ENCODE data around the gene RTN4RL1.
"Not testable (repeated sequence)": the region's sequence is repeated elsewhere in the genome, so short reads cannot be mapped to it uniquely, and the experiment has no call there.

Gene RTN4RL1

GRCh38 chr17:1907216-1907631 is 117.9 kb downstream of the RTN4RL1 start:
- Histone ChIP-seq H3K4me1 (ENCODE audit: insufficient read depth, low read length) (peaks cover 10% of the 10 kb centered on the region; the same call in 1 of the 2 replicates), H3K36me3 (ENCODE audit: insufficient read depth, low read length) (no peaks in the 10 kb centered on the region), H3K9ac (ENCODE audit: low read depth, low read length) (no peak overlapping the region), H3K9me3 (ENCODE audit: insufficient read depth, low read depth, low read length) (no peaks in the 10 kb centered on the region), H3K27ac (ENCODE audit: low read depth, low read length) (no peak overlapping the region), H3K4me3 (ENCODE audit: low read length) (no peak overlapping the region), H3K27me3 (ENCODE audit: insufficient read depth, low read length) (peaks cover 87% of the 10 kb centered on the region)
- 73% methylated on average over 17 of the region's 17 CpGs for WGBS

- WGBS = 56% methylated on average over 7 of the region's 8 CpGs
- no peaks in the 10 kb centered on the region for H3K9me3 ChIP-seq (ENCODE audit: insufficient read depth, low read depth, low read length)
- H3K36me3 ChIP-seq (ENCODE audit: insufficient read depth, low read length) = no peaks in the 10 kb centered on the region
- peaks cover 83% of the 10 kb centered on the region for H3K27me3 ChIP-seq (ENCODE audit: insufficient read depth, low read length)
- H3K9ac ChIP-seq (ENCODE audit: low read depth, low read length) = no peak overlapping the region
- H3K27ac ChIP-seq (ENCODE audit: low read depth, low read length) = no peak overlapping the region
- peaks cover 10% of the 10 kb centered on the region; the same call in 1 of the 2 replicates for H3K4me1 ChIP-seq (ENCODE audit: insufficient read depth, low read length)
- H3K4me3 ChIP-seq (ENCODE audit: low read length) = no peak overlapping the region
Observed at GRCh38 chr17:1906662-1907101, 118.5 kb downstream of the RTN4RL1 start.

- 42% methylated on average over 23 of the region's 25 CpGs for WGBS
- Histone ChIP-seq H3K9me3 (ENCODE audit: insufficient read depth, low read depth, low read length) (no peaks in the 10 kb centered on the region), H3K27ac (ENCODE audit: low read depth, low read length) (no peak overlapping the region), H3K27me3 (ENCODE audit: insufficient read depth, low read length) (peaks cover 72% of the 10 kb centered on the region), H3K36me3 (ENCODE audit: insufficient read depth, low read length) (no peaks in the 10 kb centered on the region), H3K9ac (ENCODE audit: low read depth, low read length) (no peak overlapping the region), H3K4me1 (ENCODE audit: insufficient read depth, low read length) (peaks cover 10% of the 10 kb centered on the region; the same call in 1 of the 2 replicates), H3K4me3 (ENCODE audit: low read length) (no peak overlapping the region)
Observed at GRCh38 chr17:1905190-1905913, 119.8 kb downstream of the RTN4RL1 start.

- WGBS = 80% methylated on average over 15 of the region's 17 CpGs
- Histone ChIP-seq H3K27me3 (ENCODE audit: insufficient read depth, low read length) (peaks cover 63% of the 10 kb centered on the region), H3K36me3 (ENCODE audit: insufficient read depth, low read length) (0 out of 2 replicates have a peak, but pooled peaks cover 2% of the 10 kb centered on the region), H3K9ac (ENCODE audit: low read depth, low read length) (no peak overlapping the region), H3K4me3 (ENCODE audit: low read length) (no peak overlapping the region), H3K9me3 (ENCODE audit: insufficient read depth, low read depth, low read length) (no peaks in the 10 kb centered on the region), H3K27ac (ENCODE audit: low read depth, low read length) (no peak overlapping the region), H3K4me1 (ENCODE audit: insufficient read depth, low read length) (peaks cover 10% of the 10 kb centered on the region; the same call in 1 of the 2 replicates)
Observed at GRCh38 chr17:1904273-1905182, 120.6 kb downstream of the RTN4RL1 start.

GRCh38 chr17:1899403-1900000 is 125.6 kb downstream of the RTN4RL1 start:
- WGBS = 94% methylated on average over 7 of the region's 8 CpGs
- Histone ChIP-seq H3K27me3 (ENCODE audit: insufficient read depth, low read length) (peaks cover 14% of the 10 kb centered on the region), H3K9ac (ENCODE audit: low read depth, low read length) (no peak overlapping the region), H3K4me1 (ENCODE audit: insufficient read depth, low read length) (peaks cover 3% of the 10 kb centered on the region; the same call in 1 of the 2 replicates), H3K36me3 (ENCODE audit: insufficient read depth, low read length) (peaks cover 49% of the 10 kb centered on the region), H3K27ac (ENCODE audit: low read depth, low read length) (no peak overlapping the region), H3K9me3 (ENCODE audit: insufficient read depth, low read depth, low read length) (no peaks in the 10 kb centered on the region), H3K4me3 (ENCODE audit: low read length) (no peak overlapping the region)

- Histone ChIP-seq H3K4me3 (ENCODE audit: low read length) (no peak overlapping the region), H3K27ac (ENCODE audit: low read depth, low read length) (no peak overlapping the region), H3K4me1 (ENCODE audit: insufficient read depth, low read length) (no peaks in the 10 kb centered on the region), H3K9ac (ENCODE audit: low read depth, low read length) (no peak overlapping the region), H3K9me3 (ENCODE audit: insufficient read depth, low read depth, low read length) (no peaks in the 10 kb centered on the region), H3K36me3 (ENCODE audit: insufficient read depth, low read length) (peaks cover 56% of the 10 kb centered on the region), H3K27me3 (ENCODE audit: insufficient read depth, low read length) (peaks cover 8% of the 10 kb centered on the region)
- WGBS = 94% methylated on average over 12 of the region's 12 CpGs
Observed at GRCh38 chr17:1898872-1899271, 126.3 kb downstream of the RTN4RL1 start.

- no peak overlapping the region for H3K27ac ChIP-seq (ENCODE audit: low read depth, low read length)
- peaks cover 61% of the 10 kb centered on the region for H3K36me3 ChIP-seq (ENCODE audit: insufficient read depth, low read length)
- no peaks in the 10 kb centered on the region for H3K9me3 ChIP-seq (ENCODE audit: insufficient read depth, low read depth, low read length)
- 98% methylated on average over 17 of the region's 17 CpGs for WGBS
- H3K4me3 ChIP-seq (ENCODE audit: low read length) = no peak overlapping the region
- no peak overlapping the region for H3K9ac ChIP-seq (ENCODE audit: low read depth, low read length)
- peaks cover 4% of the 10 kb centered on the region; the same call in 1 of the 2 replicates for H3K27me3 ChIP-seq (ENCODE audit: insufficient read depth, low read length)
- no peaks in the 10 kb centered on the region for H3K4me1 ChIP-seq (ENCODE audit: insufficient read depth, low read length)
Observed at GRCh38 chr17:1898332-1898731, 126.8 kb downstream of the RTN4RL1 start.

GRCh38 chr17:1897105-1897656 is 128.0 kb downstream of the RTN4RL1 start:
- no peak overlapping the region for H3K27ac ChIP-seq (ENCODE audit: low read depth, low read length)
- 0 out of 2 replicates have a peak, but pooled peaks cover under 1% of the 10 kb centered on the region for H3K27me3 ChIP-seq (ENCODE audit: insufficient read depth, low read length)
- H3K4me1 ChIP-seq (ENCODE audit: insufficient read depth, low read length) = no peaks in the 10 kb centered on the region
- no peaks in the 10 kb centered on the region for H3K9me3 ChIP-seq (ENCODE audit: insufficient read depth, low read depth, low read length)
- peaks cover 73% of the 10 kb centered on the region for H3K36me3 ChIP-seq (ENCODE audit: insufficient read depth, low read length)
- H3K4me3 ChIP-seq (ENCODE audit: low read length) = no peak overlapping the region
- 91% methylated on average over 18 of the region's 18 CpGs for WGBS
- no peak overlapping the region for H3K9ac ChIP-seq (ENCODE audit: low read depth, low read length)

GRCh38 chr17:1896243-1897104 is 128.7 kb downstream of the RTN4RL1 start:
- 94% methylated on average over 25 of the region's 25 CpGs for WGBS
- Histone ChIP-seq H3K27me3 (ENCODE audit: insufficient read depth, low read length) (no peaks in the 10 kb centered on the region), H3K4me3 (ENCODE audit: low read length) (no peak overlapping the region), H3K36me3 (ENCODE audit: insufficient read depth, low read length) (peaks cover 80% of the 10 kb centered on the region), H3K9me3 (ENCODE audit: insufficient read depth, low read depth, low read length) (no peaks in the 10 kb centered on the region), H3K4me1 (ENCODE audit: insufficient read depth, low read length) (no peaks in the 10 kb centered on the region), H3K27ac (ENCODE audit: low read depth, low read length) (no peak overlapping the region), H3K9ac (ENCODE audit: low read depth, low read length) (no peak overlapping the region)

GRCh38 chr17:1895479-1895878 is 129.7 kb downstream of the RTN4RL1 start:
- H3K4me1 ChIP-seq (ENCODE audit: insufficient read depth, low read length); H3K9me3 ChIP-seq (ENCODE audit: insufficient read depth, low read depth, low read length); H3K27ac ChIP-seq (ENCODE audit: low read depth, low read length); H3K9ac ChIP-seq (ENCODE audit: low read depth, low read length); H3K27me3 ChIP-seq (ENCODE audit: insufficient read depth, low read length); H3K4me3 ChIP-seq (ENCODE audit: low read length): not testable (repeated sequence)
- 96% methylated on average over 10 of the region's 11 CpGs for WGBS
- H3K36me3 ChIP-seq (ENCODE audit: insufficient read depth, low read length) = peaks cover 88% of the 10 kb centered on the region
